ENCODE measurements around the gene CCDC57. TPM values are rescaled to one million over a fixed set of nuclear protein-coding genes. Genes with fewer than 3 reads are reported as not detected.

The CCDC57 gene
- total and polyA plus RNA-seq, 9 of the 15 experiments (the other 6 are each of a cell fraction or from before 2014, with no cell fraction given): 0.83 to 36.2 (median 13.6) TPM

GRCh38 chr17:82170412-82170961, 42.2 kb downstream of the CCDC57 start (continued):
- TF ChIP-seq, protein P1, sequence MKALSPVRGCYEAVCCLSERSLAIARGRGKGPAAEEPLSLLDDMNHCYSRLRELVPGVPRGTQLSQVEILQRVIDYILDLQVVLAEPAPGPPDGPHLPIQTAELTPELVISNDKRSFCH (CRISPR knock-in tag; IDR thresholded peaks at IDR 0.05): no peak
- TF ChIP-seq, protein P1 (tag; IDR thresholded peaks at IDR 0.05): no peak
- TF ChIP-seq FOXK2 (conservative IDR thresholded peaks at IDR 0.05 in 1 of 2, IDR thresholded peaks at IDR 0.05 in 1 of 2; ENCODE audit: low read depth in 2 of 2): peak in 1 of 2 experiments; percentile 71; a peak in 2 of 4 replicates
- TF ChIP-seq SNIP1 (IDR thresholded peaks at IDR 0.05; ENCODE audit: low read depth): no peak
- peak; percentile 88 for TF ChIP-seq PKNOX1 (IDR thresholded peaks at IDR 0.05)
- TF ChIP-seq, protein P2, sequence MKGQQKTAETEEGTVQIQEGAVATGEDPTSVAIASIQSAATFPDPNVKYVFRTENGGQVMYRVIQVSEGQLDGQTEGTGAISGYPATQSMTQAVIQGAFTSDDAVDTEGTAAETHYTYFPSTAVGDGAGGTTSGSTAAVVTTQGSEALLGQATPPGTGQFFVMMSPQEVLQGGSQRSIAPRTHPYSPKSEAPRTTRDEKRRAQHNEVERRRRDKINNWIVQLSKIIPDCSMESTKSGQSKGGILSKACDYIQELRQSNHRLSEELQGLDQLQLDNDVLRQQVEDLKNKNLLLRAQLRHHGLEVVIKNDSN (CRISPR knock-in tag; IDR thresholded peaks at IDR 0.05): peak; percentile 93
- TF ChIP-seq ZNF699 (CRISPR knock-in tag; IDR thresholded peaks at IDR 0.05; ENCODE audit: insufficient replicate concordance): no peak
- TF ChIP-seq, protein P3, sequence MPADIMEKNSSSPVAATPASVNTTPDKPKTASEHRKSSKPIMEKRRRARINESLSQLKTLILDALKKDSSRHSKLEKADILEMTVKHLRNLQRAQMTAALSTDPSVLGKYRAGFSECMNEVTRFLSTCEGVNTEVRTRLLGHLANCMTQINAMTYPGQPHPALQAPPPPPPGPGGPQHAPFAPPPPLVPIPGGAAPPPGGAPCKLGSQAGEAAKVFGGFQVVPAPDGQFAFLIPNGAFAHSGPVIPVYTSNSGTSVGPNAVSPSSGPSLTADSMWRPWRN (IDR thresholded peaks at IDR 0.05; ENCODE audit: low read depth): 0 out of 2 replicates have a peak, but pooled peaks have one; percentile 31
- no peak for TF ChIP-seq ZHX1 (conservative IDR thresholded peaks at IDR 0.05; ENCODE audit: low read length)
- TF ChIP-seq, protein P4, sequence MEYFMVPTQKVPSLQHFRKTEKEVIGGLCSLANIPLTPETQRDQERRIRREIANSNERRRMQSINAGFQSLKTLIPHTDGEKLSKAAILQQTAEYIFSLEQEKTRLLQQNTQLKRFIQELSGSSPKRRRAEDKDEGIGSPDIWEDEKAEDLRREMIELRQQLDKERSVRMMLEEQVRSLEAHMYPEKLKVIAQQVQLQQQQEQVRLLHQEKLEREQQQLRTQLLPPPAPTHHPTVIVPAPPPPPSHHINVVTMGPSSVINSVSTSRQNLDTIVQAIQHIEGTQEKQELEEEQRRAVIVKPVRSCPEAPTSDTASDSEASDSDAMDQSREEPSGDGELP (CRISPR knock-in tag; IDR thresholded peaks at IDR 0.05; ENCODE audit: borderline replicate concordance): peak; percentile 21; the same call in 1 of the 2 replicates
- TF ChIP-seq, protein P5, sequence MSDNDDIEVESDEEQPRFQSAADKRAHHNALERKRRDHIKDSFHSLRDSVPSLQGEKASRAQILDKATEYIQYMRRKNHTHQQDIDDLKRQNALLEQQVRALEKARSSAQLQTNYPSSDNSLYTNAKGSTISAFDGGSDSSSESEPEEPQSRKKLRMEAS (CRISPR knock-in tag; IDR thresholded peaks at IDR 0.05): peak; percentile 81
- TF ChIP-seq KLF16 (IDR thresholded peaks at IDR 0.05): no peak
- no peak for TF ChIP-seq ZNF311 (CRISPR knock-in tag; IDR thresholded peaks at IDR 0.05)
- TF ChIP-seq CBFB (CRISPR knock-in tag; IDR thresholded peaks at IDR 0.05): no peak
- TF ChIP-seq ZFP36 (IDR thresholded peaks at IDR 0.05; ENCODE audit: low read depth, low read length, partially characterized antibody): peak; percentile 59
- no peak for TF ChIP-seq DMBX1 (CRISPR knock-in tag; IDR thresholded peaks at IDR 0.05; ENCODE audit: borderline replicate concordance)
- TF ChIP-seq, protein P6, sequence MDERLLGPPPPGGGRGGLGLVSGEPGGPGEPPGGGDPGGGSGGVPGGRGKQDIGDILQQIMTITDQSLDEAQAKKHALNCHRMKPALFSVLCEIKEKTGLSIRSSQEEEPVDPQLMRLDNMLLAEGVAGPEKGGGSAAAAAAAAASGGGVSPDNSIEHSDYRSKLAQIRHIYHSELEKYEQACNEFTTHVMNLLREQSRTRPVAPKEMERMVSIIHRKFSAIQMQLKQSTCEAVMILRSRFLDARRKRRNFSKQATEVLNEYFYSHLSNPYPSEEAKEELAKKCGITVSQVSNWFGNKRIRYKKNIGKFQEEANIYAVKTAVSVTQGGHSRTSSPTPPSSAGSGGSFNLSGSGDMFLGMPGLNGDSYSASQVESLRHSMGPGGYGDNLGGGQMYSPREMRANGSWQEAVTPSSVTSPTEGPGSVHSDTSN (CRISPR knock-in tag; IDR thresholded peaks at IDR 0.05; ENCODE audit: low read depth): no peak
- TF ChIP-seq, protein P6 (tag; conservative IDR thresholded peaks at IDR 0.05; ENCODE audit: low read depth): peak; percentile 36; the same call in 1 of the 2 replicates
